Measurements from ENCODE around the gene NEGR1. TPM values are rescaled to one million over a fixed set of nuclear protein-coding genes. Genes with fewer than 3 reads are reported as not detected.

Gene NEGR1
- total and polyA plus RNA-seq, 2 experiments from 2014 or later: 0.57 to 0.94 TPM

GRCh38 chr1:71921204-71921603 lies 361.1 kb downstream of the NEGR1 start:
- no peak overlapping the region for H3K27ac Mint-ChIP-seq
- no peak overlapping the region for H3K4me3 Mint-ChIP-seq
- no peak overlapping the region for H3K4me2 ChIP-seq
- H3K36me3 Mint-ChIP-seq (ENCODE audit: low read depth): no peaks in the 10 kb centered on the region
- no peaks in the 10 kb centered on the region for H3K9me2 ChIP-seq (ENCODE audit: insufficient read depth)
- H2AFZ ChIP-seq: no peak overlapping the region
- H3K4me3 ChIP-seq: no peak overlapping the region
- DNase-seq (ENCODE audit: low spot score) (no peak), ATAC-seq (no peak)
- TF ChIP-seq CTCF (conservative IDR thresholded peaks at IDR 0.05; ENCODE audit: low read depth in 2 of 2) (no peak), STAT1 (IDR thresholded peaks at IDR 0.05; ENCODE audit: unreplicated experiment) (no peak), EZH2 (IDR thresholded peaks at IDR 0.05; ENCODE audit: low read depth, unreplicated experiment) (no peak), NANOG (IDR thresholded peaks at IDR 0.05; ENCODE audit: borderline replicate concordance) (no peak), CREB1 (CRISPR knock-in tag; IDR thresholded peaks at IDR 0.05; ENCODE audit: low read depth) (no peak), JUNB (IDR thresholded peaks at IDR 0.05; ENCODE audit: unreplicated experiment) (no peak), REST (IDR thresholded peaks at IDR 0.05; ENCODE audit: unreplicated experiment) (no peak), ZNF331 (CRISPR knock-in tag; IDR thresholded peaks at IDR 0.05; ENCODE audit: low read depth) (no peak), ETS1 (IDR thresholded peaks at IDR 0.05) (no peak), EZH2phosphoT487 (IDR thresholded peaks at IDR 0.05; ENCODE audit: unreplicated experiment) (no peak), ZNF462 (CRISPR knock-in tag; IDR thresholded peaks at IDR 0.05) (no peak), ZNF114 (CRISPR knock-in tag; IDR thresholded peaks at IDR 0.05) (no peak), POLR2AphosphoS5 (IDR thresholded peaks at IDR 0.05; ENCODE audit: low read depth) (no peak)
- no peaks in the 10 kb centered on the region for H3K9me3 Mint-ChIP-seq
- H3K36me3 ChIP-seq (ENCODE audit: insufficient read depth): no peaks in the 10 kb centered on the region
- H3K4me1 ChIP-seq (ENCODE audit: insufficient read depth): peaks cover 5% of the 10 kb centered on the region; the same call in 1 of the 2 replicates
- H3K27ac ChIP-seq (ENCODE audit: low read depth): no peak overlapping the region
- H3F3A ChIP-seq (replicated peaks; ENCODE audit: low read depth): no peaks in the 10 kb centered on the region
- no peaks in the 10 kb centered on the region for H4K20me1 ChIP-seq (replicated peaks; ENCODE audit: insufficient read depth)
- H3K4me1 Mint-ChIP-seq: peaks cover 17% of the 10 kb centered on the region
- H3K27me3 Mint-ChIP-seq (ENCODE audit: insufficient read depth, low read depth, poor library complexity): peaks cover 3% of the 10 kb centered on the region
- no peaks in the 10 kb centered on the region for H3K27me3 ChIP-seq (ENCODE audit: insufficient read depth)
- H3K79me2 ChIP-seq (replicated peaks; ENCODE audit: insufficient read depth): no peaks in the 10 kb centered on the region

Data from GM23338 (cell line).